HCT116 (cell line): ENCODE results near the gene MCM9. TPM values are rescaled to one million over a fixed set of nuclear protein-coding genes. Genes with fewer than 3 reads are reported as not detected.

ENCODE experiments used
- ATAC-seq: fragments of 200-7000 bp; cut with Tn5 transposase; 2 replicates; pipeline ENCODE4 v1.9.1; 2020; ENCODE audit warnings: mild to moderate bottlenecking, moderate library complexity
- BruUV-seq: library from RNA; stranded (reverse); fragments of 400-500 nt; replicated peaks from 2 replicates; lab custom pipeline; 2021; lab: Mats Ljungman, UMichigan
- CTCF ChIA-PET: fragments of 300-600 bp; sonication (Branson Sonifier 250); formaldehyde crosslinking; loops from one replicate; lab custom pipeline; 2021; ENCODE audit warnings: antibody characterized with exemption; lab: Charles Lee
- POLR2A ChIA-PET: fragments of 300-600, 350-600 bp; sonication (Branson Sonifier 250); formaldehyde crosslinking; loops from one replicate; lab custom pipeline; 2021; ENCODE audit warnings: antibody characterized with exemption; lab: Charles Lee
- RAD21 ChIA-PET, 2 experiments: fragments of 300-600 bp; sonication (Branson Sonifier 250); formaldehyde crosslinking; loops; one replicate each; lab custom pipeline; 2023; ENCODE audit warnings: low total read pairs in 2 of 2; ENCODE audit not compliant: uncharacterized antibody in 2 of 2, unreplicated experiment in 2 of 2, low non-redundant PET in 1 of 2; lab: Charles Lee
- DNase-seq: peaks from one replicate; pipeline ENCODE4 v3.0.0-alpha.2; 2010; ENCODE audit warnings: low read depth, low spot score
- H2AFZ ChIP-seq: fragments of 200-600 bp; shearing (Covaris generic), sonication (generic); 2 replicates; pipeline ENCODE4 v1.6.1; 2017; ENCODE audit warnings: low read depth, mixed run types, mixed read lengths, antibody characterized with exemption, low read length; ENCODE audit not compliant: poor library complexity, severe bottlenecking
- H3K27ac ChIP-seq: 2 replicates; pipeline ENCODE4 v1.5.1; 2012; ENCODE audit warnings: low read depth, low read length
- H3K27me3 ChIP-seq: fragments of 200-600 bp; sonication (generic); 2 replicates; pipeline ENCODE4 v1.6.1; 2016; ENCODE audit warnings: mixed run types, low read length, mixed read lengths; ENCODE audit not compliant: insufficient read depth
- H3K36me3 ChIP-seq, 2 experiments: fragments of 200-500 bp in 1 of 2; fragments of 200-600 bp in 1 of 2; sonication (Bioruptor generic) in 1 of 2; sonication (generic) in 1 of 2; 2 replicates each; pipeline versions ENCODE4 v1.5.1 to v1.6.1; 2014 to 2016; ENCODE audit warnings: low read length in 2 of 2, inconsistent platforms in 1 of 2, mixed read lengths in 1 of 2, mixed run types in 1 of 2; ENCODE audit not compliant: insufficient read depth in 2 of 2, control insufficient read depth in 1 of 2
- H3K4me1 ChIP-seq, 2 experiments: fragments of 200-600 bp in 1 of 2; sonication (generic) in 1 of 2; 2 replicates each; pipeline versions ENCODE4 v1.5.1 to v1.6.1; 2012 to 2017; ENCODE audit warnings: low read length in 2 of 2, inconsistent platforms in 1 of 2, mild to moderate bottlenecking in 1 of 2, mixed read lengths in 1 of 2, mixed run types in 1 of 2, moderate library complexity in 1 of 2; ENCODE audit not compliant: insufficient read depth in 2 of 2, control insufficient read depth in 1 of 2
- H3K4me2 ChIP-seq: fragments of 200-600 bp; sonication (generic); 2 replicates; pipeline ENCODE4 v1.6.1; 2017; ENCODE audit warnings: mixed run types, low read length, mixed read lengths
- H3K4me3 ChIP-seq, 2 experiments: fragments of 200-600 bp in 1 of 2; sonication (generic) in 1 of 2; replicated peaks in 1 of 2; 2 replicates each; pipeline ENCODE4 v1.5.1; 2011 to 2016; ENCODE audit warnings: low read length in 2 of 2, control low read depth in 1 of 2, low read depth in 1 of 2, mild to moderate bottlenecking in 1 of 2, mixed read lengths in 1 of 2, mixed run types in 1 of 2
- H3K79me2 ChIP-seq: fragments of 200-600 bp; sonication (generic); 2 replicates; pipeline ENCODE4 v1.6.1; 2017; ENCODE audit warnings: mild to moderate bottlenecking, mixed run types, low read length, moderate library complexity, mixed read lengths; ENCODE audit not compliant: insufficient read depth
- H3K9ac ChIP-seq: fragments of 200-600 bp; sonication (generic); 2 replicates; pipeline ENCODE4 v1.6.1; 2016; ENCODE audit warnings: low read length, mixed read lengths
- H3K9me2 ChIP-seq: fragments of 200-600 bp; sonication (generic), shearing (Covaris generic); 2 replicates; pipeline ENCODE4 v1.6.1; 2017; ENCODE audit warnings: mixed run types, mild to moderate bottlenecking, moderate library complexity; ENCODE audit not compliant: insufficient read depth
- H3K9me3 ChIP-seq, 2 experiments: fragments of 200-500 bp in 1 of 2; fragments of 200-600 bp in 1 of 2; sonication (Bioruptor generic) in 1 of 2; sonication (generic) in 1 of 2; 2 replicates each; pipeline ENCODE4 v1.6.1; 2014 to 2017; ENCODE audit warnings: low read length in 2 of 2, mixed read lengths in 2 of 2, inconsistent platforms in 1 of 2, low read depth in 1 of 2, mild to moderate bottlenecking in 1 of 2, mixed run types in 1 of 2, moderate library complexity in 1 of 2; ENCODE audit not compliant: control insufficient read depth in 1 of 2, insufficient read depth in 1 of 2
- H4K20me1 ChIP-seq: fragments of 200-600 bp; sonication (generic), shearing (Covaris generic); 2 replicates; pipeline ENCODE4 v1.6.1; 2017; ENCODE audit warnings: mixed run types, mild to moderate bottlenecking, moderate library complexity; ENCODE audit not compliant: insufficient read depth
- CEBPB ChIP-seq: IDR thresholded peaks from 2 replicates; pipeline ENCODE4 v1.6.1; 2012; ENCODE audit warnings: low read depth
- CTCF ChIP-seq, 3 experiments: fragments of 200-600 bp in 1 of 3; sonication (generic) in 1 of 3; IDR thresholded peaks in 2 of 3; conservative IDR thresholded peaks in 1 of 3; 2 replicates each; pipeline ENCODE4 v1.5.1; 2012 to 2017; ENCODE audit warnings: low read depth in 2 of 3, low read length in 2 of 3, antibody characterized with exemption in 1 of 3, borderline replicate concordance in 1 of 3, control low read depth in 1 of 3, mild to moderate bottlenecking in 1 of 3, mixed read lengths in 1 of 3, mixed run types in 1 of 3, moderate library complexity in 1 of 3; ENCODE audit not compliant: insufficient read depth in 1 of 3
- EGR1 ChIP-seq: IDR thresholded peaks from 2 replicates; pipeline ENCODE4 v1.6.1; 2012; ENCODE audit warnings: low read depth
- ELF1 ChIP-seq: IDR thresholded peaks from 2 replicates; pipeline ENCODE4 v1.6.1; 2012; ENCODE audit warnings: low read depth, borderline replicate concordance
- EZH2 ChIP-seq: fragments of 200-600 bp; sonication (generic); IDR thresholded peaks from 2 replicates; pipeline ENCODE4 v1.6.1; 2017; ENCODE audit warnings: antibody characterized with exemption, mixed run types
- FOSL1 ChIP-seq: IDR thresholded peaks from 2 replicates; pipeline ENCODE4 v1.6.1; 2012; ENCODE audit warnings: low read depth
- JUND ChIP-seq: IDR thresholded peaks from 2 replicates; pipeline ENCODE4 v1.6.1; 2012
- MAX ChIP-seq: IDR thresholded peaks from 2 replicates; pipeline ENCODE4 v1.6.1; 2012
- POLR2A ChIP-seq: IDR thresholded peaks from 2 replicates; pipeline ENCODE4 v1.7.0; 2011; ENCODE audit warnings: borderline replicate concordance; ENCODE audit not compliant: insufficient read depth, insufficient read length; ENCODE audit errors: extremely low read depth
- POLR2AphosphoS5 ChIP-seq: IDR thresholded peaks from 2 replicates; pipeline ENCODE4 v1.6.1; 2011; ENCODE audit warnings: mild to moderate bottlenecking, low read depth, low read length, moderate library complexity
- RAD21 ChIP-seq: IDR thresholded peaks from 2 replicates; pipeline ENCODE4 v1.6.1; 2012; ENCODE audit warnings: low read depth, mild to moderate bottlenecking
- REST ChIP-seq: IDR thresholded peaks from 2 replicates; pipeline ENCODE4 v1.6.1; 2012; ENCODE audit warnings: low read depth
- YY1 ChIP-seq: IDR thresholded peaks from 2 replicates; pipeline ENCODE4 v1.6.1; 2011; ENCODE audit warnings: low read length, low read depth, moderate library complexity, mild to moderate bottlenecking; ENCODE audit not compliant: insufficient replicate concordance; ENCODE audit errors: extremely low read depth
- ZBTB33 ChIP-seq: IDR thresholded peaks from 2 replicates; pipeline ENCODE4 v1.6.1; 2011; ENCODE audit warnings: mild to moderate bottlenecking, low read length, moderate library complexity; ENCODE audit not compliant: insufficient replicate concordance; ENCODE audit errors: extremely low read depth
- ZFX ChIP-seq: fragments of 450-650 bp; IDR thresholded peaks from 2 replicates; pipeline ENCODE4 v1.6.1; 2017
- ZNF274 ChIP-seq: fragments of 200-500 bp; sonication (Bioruptor generic); IDR thresholded peaks from 2 replicates; pipeline ENCODE4 v1.6.1; 2014; ENCODE audit warnings: mild to moderate bottlenecking, low read depth, low read length, inconsistent platforms
- intact Hi-C: fragments of 100-400 bp; cut with micrococcal nuclease; formaldehyde crosslinking; loops from 2 replicates; pipeline ENCODE4 v1.10.0; 2022
- total RNA-seq: library from RNA; stranded (reverse); gene quantifications from one replicate; pipeline ENCODE4 v1.2.1, GENCODE V29; 2021; ENCODE audit not compliant: unreplicated experiment

Gene MCM9
- total RNA-seq, 1 experiment from 2014 or later: 13.6 TPM

GRCh38 chr6:118872318-118872717 is 62.6 kb downstream of the MCM9 start:
- H3K27ac ChIP-seq: no peak overlapping the region
- H3K4me2 ChIP-seq: no peak overlapping the region
- no peak for DNase-seq
- TF ChIP-seq MAX (no peak), YY1 (no peak), ELF1 (no peak), POLR2AphosphoS5 (no peak), CEBPB (no peak), ZNF274 (no peak), EGR1 (no peak), ZBTB33 (no peak), JUND (no peak), ZFX (no peak), EZH2 (no peak), CTCF (IDR thresholded peaks at IDR 0.05 in 2 of 3, conservative IDR thresholded peaks at IDR 0.05 in 1 of 3; ENCODE audit: borderline replicate concordance in 1 of 3, insufficient read depth in 1 of 3, low read depth in 2 of 3, low read length in 2 of 3) (no peak), REST (no peak), RAD21 (no peak), FOSL1 (no peak), POLR2A (no peak)
- no peaks in the 10 kb centered on the region for H4K20me1 ChIP-seq
- H2AFZ ChIP-seq: no peak overlapping the region
- no peak overlapping the region for H3K4me3 ChIP-seq
- H3K9me3 ChIP-seq: no peaks in the 10 kb centered on the region
- ChIA-PET POLR2A (no interaction called here), RAD21 (no interaction called here), CTCF (no interaction called here)
- H3K79me2 ChIP-seq: peaks cover 8% of the 10 kb centered on the region; the same call in 1 of the 2 replicates
- intact Hi-C loops: no loop called here
- no peaks in the 10 kb centered on the region for H3K9me2 ChIP-seq
- H3K27me3 ChIP-seq: no peaks in the 10 kb centered on the region
- no peak for ATAC-seq
- no TSS peak for BruUV-seq
- H3K9ac ChIP-seq: no peak overlapping the region
- H3K4me1 ChIP-seq: peaks cover 4 to 9% of the 10 kb centered on the region in 2 experiments; a peak in 2 of 4 replicates
- H3K36me3 ChIP-seq: no peaks in the 10 kb centered on the region
